22Rv1 (cell line): Measurements from ENCODE around the gene HMGN1.

Experiments used
- CTCF ChIP-seq: fragments of 450-650 bp; IDR thresholded peaks from 2 replicates; pipeline ENCODE4 v1.5.1; 2017; ENCODE audit warnings: mild to moderate bottlenecking
- ZFX ChIP-seq: fragments of 450-650 bp; IDR thresholded peaks from 2 replicates; pipeline ENCODE4 v1.6.1; 2017; ENCODE audit warnings: antibody characterized with exemption, borderline replicate concordance

- TF ChIP-seq CTCF (no peak), ZFX (no peak)
Observed at GRCh38 chr21:39367783-39368182, 18.9 kb upstream of the HMGN1 start.
